Panc1 (cell line): Measurements from ENCODE around the gene SLC9A9. TPM values are rescaled to one million over a fixed set of nuclear protein-coding genes. Genes with fewer than 3 reads are reported as not detected.

Experiments used
- ATAC-seq: fragments of 200-7000 bp; cut with Tn5 transposase; 2 replicates; pipeline ENCODE4 v1.9.1; 2020; ENCODE audit warnings: mild to moderate bottlenecking, moderate library complexity
- BruUV-seq: library from RNA; stranded (reverse); fragments of 400-500 nt; replicated peaks from 2 replicates; lab custom pipeline; 2021; lab: Mats Ljungman, UMichigan
- CTCF ChIA-PET: fragments of 300-600 bp; sonication (Branson Sonifier 250); formaldehyde crosslinking; loops from one replicate; lab custom pipeline; 2022; ENCODE audit warnings: antibody characterized with exemption; lab: Charles Lee
- POLR2A ChIA-PET: fragments of 300-600 bp; sonication (Branson Sonifier 250); formaldehyde crosslinking; loops from one replicate; lab custom pipeline; 2022; ENCODE audit warnings: antibody characterized with exemption; lab: Charles Lee
- DNase-seq: peaks from one replicate; pipeline ENCODE4 v3.0.0-alpha.2; 2010; ENCODE audit warnings: low read depth, low spot score
- H3K27ac ChIP-seq: 2 replicates; pipeline ENCODE4 v1.5.1; 2011; ENCODE audit warnings: mild to moderate bottlenecking, low read length, inconsistent platforms
- H3K27me3 ChIP-seq: fragments of 200-500 bp; sonication (Bioruptor generic); 2 replicates; pipeline ENCODE4 v1.6.0; 2014; ENCODE audit warnings: low read length, inconsistent platforms; ENCODE audit not compliant: control insufficient read depth, insufficient read depth
- H3K36me3 ChIP-seq: fragments of 200-500 bp; sonication (Bioruptor generic); 2 replicates; pipeline ENCODE4 v1.5.1; 2014; ENCODE audit warnings: inconsistent platforms, mild to moderate bottlenecking, low read length, moderate library complexity; ENCODE audit not compliant: control insufficient read depth, insufficient read depth
- H3K4me1 ChIP-seq: 2 replicates; pipeline ENCODE4 v1.5.1; 2011; ENCODE audit warnings: inconsistent platforms, mild to moderate bottlenecking, low read length, moderate library complexity; ENCODE audit not compliant: control insufficient read depth, insufficient read depth
- H3K4me3 ChIP-seq, 2 experiments: 2 replicates each; pipeline ENCODE4 v1.5.1; 2011 to 2012; ENCODE audit warnings: low read depth in 2 of 2, low read length in 2 of 2, mild to moderate bottlenecking in 2 of 2, inconsistent platforms in 1 of 2, moderate library complexity in 1 of 2
- H3K9me3 ChIP-seq: fragments of 200-500 bp; sonication (Bioruptor generic); 2 replicates; pipeline ENCODE4 v1.5.1; 2014; ENCODE audit warnings: low read depth, mild to moderate bottlenecking, inconsistent platforms, low read length, moderate library complexity; ENCODE audit not compliant: control insufficient read depth, insufficient read depth
- CTCF ChIP-seq: fragments of 450-650 bp; IDR thresholded peaks from 2 replicates; pipeline ENCODE4 v1.5.1; 2017; ENCODE audit warnings: mild to moderate bottlenecking
- POLR2AphosphoS5 ChIP-seq: IDR thresholded peaks from 2 replicates; pipeline ENCODE4 v1.6.1; 2012; ENCODE audit warnings: mild to moderate bottlenecking, low read depth, low read length, moderate library complexity
- SIN3A ChIP-seq: IDR thresholded peaks from 2 replicates; pipeline ENCODE4 v1.6.1; 2012; ENCODE audit warnings: low read depth, mild to moderate bottlenecking, low read length, moderate library complexity, borderline replicate concordance; ENCODE audit not compliant: insufficient read depth
- TCF7L2 ChIP-seq: IDR thresholded peaks from 2 replicates; pipeline ENCODE4 v1.6.1; 2011; ENCODE audit warnings: mild to moderate bottlenecking, low read depth, low read length, inconsistent platforms
- in situ Hi-C: cut with HindIII; loops from 2 replicates; pipeline ENCODE4 v1.10.0; 2016; ENCODE audit warnings: low sequenced_read_pairs, low pct_unique_long_range_greater_than_20kb
- intact Hi-C: fragments of 100-400 bp; cut with micrococcal nuclease; formaldehyde crosslinking; loops from one replicate; pipeline ENCODE4 v1.10.0; 2022; ENCODE audit not compliant: unreplicated experiment
- total RNA-seq: library from RNA; stranded (reverse); gene quantifications from one replicate; pipeline ENCODE4 v1.2.1, GENCODE V29; 2021; ENCODE audit not compliant: unreplicated experiment
- TF ChIP-seq, protein P1 (sequence below), 2 experiments: IDR thresholded peaks; 2 replicates each; pipeline ENCODE4 v1.6.1; 2011 to 2012; ENCODE audit warnings: low read depth in 2 of 2, control low read depth in 1 of 2, low read length in 1 of 2, mild to moderate bottlenecking in 1 of 2, moderate library complexity in 1 of 2; ENCODE audit not compliant: insufficient read depth in 1 of 2

SLC9A9 gene
- total RNA-seq, 1 experiment from 2014 or later, result not detected

DNA sequence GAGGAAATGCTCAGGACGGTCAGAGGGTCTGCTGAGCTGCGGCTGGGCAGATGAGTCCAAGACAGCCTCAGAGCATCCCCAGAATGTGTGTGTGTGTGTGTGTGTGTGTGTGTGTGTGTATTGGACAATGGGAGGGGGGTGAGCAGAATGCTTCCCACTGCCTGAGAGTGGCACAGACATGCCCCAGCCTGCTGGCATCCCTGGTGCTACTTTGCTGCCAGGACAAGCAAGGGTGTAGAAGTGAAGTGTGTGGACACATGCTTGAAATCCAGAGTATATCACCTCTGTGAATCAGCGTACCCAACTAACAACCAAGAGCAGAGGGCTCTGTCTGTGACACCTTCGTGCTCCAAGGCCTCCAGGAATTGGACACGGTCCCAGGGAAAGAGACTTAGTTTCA lies 76.3 kb downstream of the SLC9A9 start:
- intact Hi-C loops, result no loop called here
- Histone ChIP-seq H3K36me3 (no peaks in the 10 kb centered on the region), H3K27me3 (peaks cover 4% of the 10 kb centered on the region; the same call in 1 of the 2 replicates), H3K9me3 (no peaks in the 10 kb centered on the region), H3K4me3 (no peak overlapping the region), H3K4me1 (no peaks in the 10 kb centered on the region), H3K27ac (no peak overlapping the region)
- no peak for TF ChIP-seq POLR2AphosphoS5
- TF ChIP-seq, protein P1, sequence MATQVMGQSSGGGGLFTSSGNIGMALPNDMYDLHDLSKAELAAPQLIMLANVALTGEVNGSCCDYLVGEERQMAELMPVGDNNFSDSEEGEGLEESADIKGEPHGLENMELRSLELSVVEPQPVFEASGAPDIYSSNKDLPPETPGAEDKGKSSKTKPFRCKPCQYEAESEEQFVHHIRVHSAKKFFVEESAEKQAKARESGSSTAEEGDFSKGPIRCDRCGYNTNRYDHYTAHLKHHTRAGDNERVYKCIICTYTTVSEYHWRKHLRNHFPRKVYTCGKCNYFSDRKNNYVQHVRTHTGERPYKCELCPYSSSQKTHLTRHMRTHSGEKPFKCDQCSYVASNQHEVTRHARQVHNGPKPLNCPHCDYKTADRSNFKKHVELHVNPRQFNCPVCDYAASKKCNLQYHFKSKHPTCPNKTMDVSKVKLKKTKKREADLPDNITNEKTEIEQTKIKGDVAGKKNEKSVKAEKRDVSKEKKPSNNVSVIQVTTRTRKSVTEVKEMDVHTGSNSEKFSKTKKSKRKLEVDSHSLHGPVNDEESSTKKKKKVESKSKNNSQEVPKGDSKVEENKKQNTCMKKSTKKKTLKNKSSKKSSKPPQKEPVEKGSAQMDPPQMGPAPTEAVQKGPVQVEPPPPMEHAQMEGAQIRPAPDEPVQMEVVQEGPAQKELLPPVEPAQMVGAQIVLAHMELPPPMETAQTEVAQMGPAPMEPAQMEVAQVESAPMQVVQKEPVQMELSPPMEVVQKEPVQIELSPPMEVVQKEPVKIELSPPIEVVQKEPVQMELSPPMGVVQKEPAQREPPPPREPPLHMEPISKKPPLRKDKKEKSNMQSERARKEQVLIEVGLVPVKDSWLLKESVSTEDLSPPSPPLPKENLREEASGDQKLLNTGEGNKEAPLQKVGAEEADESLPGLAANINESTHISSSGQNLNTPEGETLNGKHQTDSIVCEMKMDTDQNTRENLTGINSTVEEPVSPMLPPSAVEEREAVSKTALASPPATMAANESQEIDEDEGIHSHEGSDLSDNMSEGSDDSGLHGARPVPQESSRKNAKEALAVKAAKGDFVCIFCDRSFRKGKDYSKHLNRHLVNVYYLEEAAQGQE (IDR thresholded peaks at IDR 0.05; ENCODE audit: insufficient read depth in 1 of 2, low read depth in 2 of 2, low read length in 1 of 2), result no peak
- TF ChIP-seq SIN3A, result no peak
- no peak for TF ChIP-seq TCF7L2
- no peak for TF ChIP-seq CTCF
- in situ Hi-C loops, result no loop called here
- no TSS peak for BruUV-seq
- ChIA-PET POLR2A (no interaction called here), CTCF (no interaction called here)
- DNase-seq (no peak), ATAC-seq (no peak)

- no TSS peak for BruUV-seq
- Histone ChIP-seq H3K4me1 (no peaks in the 10 kb centered on the region), H3K36me3 (no peaks in the 10 kb centered on the region), H3K27me3 (peaks cover 4% of the 10 kb centered on the region; the same call in 1 of the 2 replicates), H3K27ac (no peak overlapping the region), H3K9me3 (no peaks in the 10 kb centered on the region), H3K4me3 (no peak overlapping the region)
- intact Hi-C loops (no loop called here), in situ Hi-C loops (no loop called here)
- DNase-seq (no peak), ATAC-seq (no peak)
- TF ChIP-seq POLR2AphosphoS5 (no peak), TCF7L2 (no peak), SIN3A (no peak), CTCF (no peak)
- TF ChIP-seq, protein P1 (IDR thresholded peaks at IDR 0.05; ENCODE audit: insufficient read depth in 1 of 2, low read depth in 2 of 2, low read length in 1 of 2), result no peak
- ChIA-PET POLR2A (no interaction called here), CTCF (no interaction called here)
Observed at GRCh38 chr3:143771258-143771657, 77.0 kb downstream of the SLC9A9 start.
